ENCODE data around the gene UBE2V1.
"Not testable (repeated sequence)": the region's sequence is repeated elsewhere in the genome, so short reads cannot be mapped to it uniquely, and the experiment has no call there.

Gene UBE2V1

GRCh38 chr20:50141811-50142561 is 29.0 kb upstream of the UBE2V1 start:
- no peak for TF ChIP-seq CTCF (IDR thresholded peaks at IDR 0.05; ENCODE audit: low read length, missing control alignments)
- DNase-seq (ENCODE audit: low read depth) = no peak
- no peak overlapping the region for H3K4me3 ChIP-seq (replicated peaks; ENCODE audit: low read depth, low read length)

GRCh38 chr20:50141018-50141675 is 28.2 kb upstream of the UBE2V1 start:
- DNase-seq (ENCODE audit: low read depth) = no peak
- H3K4me3 ChIP-seq (replicated peaks; ENCODE audit: low read depth, low read length) = no peak overlapping the region
- TF ChIP-seq CTCF (IDR thresholded peaks at IDR 0.05; ENCODE audit: low read length, missing control alignments) = no peak

GRCh38 chr20:50140339-50140859 is 27.4 kb upstream of the UBE2V1 start:
- DNase-seq (ENCODE audit: low read depth) = no peak
- H3K4me3 ChIP-seq (replicated peaks; ENCODE audit: low read depth, low read length) = no peak overlapping the region
- no peak for TF ChIP-seq CTCF (IDR thresholded peaks at IDR 0.05; ENCODE audit: low read length, missing control alignments)

- H3K4me3 ChIP-seq (replicated peaks; ENCODE audit: low read depth, low read length) = no peak overlapping the region
- no peak for TF ChIP-seq CTCF (IDR thresholded peaks at IDR 0.05; ENCODE audit: low read length, missing control alignments)
- no peak for DNase-seq (ENCODE audit: low read depth)
Observed at GRCh38 chr20:50138479-50139393, 25.8 kb upstream of the UBE2V1 start.

GRCh38 chr20:50138120-50138478 is 25.1 kb upstream of the UBE2V1 start:
- no peak overlapping the region for H3K4me3 ChIP-seq (replicated peaks; ENCODE audit: low read depth, low read length)
- no peak for DNase-seq (ENCODE audit: low read depth)
- TF ChIP-seq CTCF (IDR thresholded peaks at IDR 0.05; ENCODE audit: low read length, missing control alignments) = no peak

GRCh38 chr20:50137702-50138101 is 24.8 kb upstream of the UBE2V1 start:
- not testable (repeated sequence) for DNase-seq (ENCODE audit: low read depth)

More at GRCh38 chr20:50137702-50138101, 24.8 kb upstream of the UBE2V1 start:
- not testable (repeated sequence) for H3K4me3 ChIP-seq (replicated peaks; ENCODE audit: low read depth, low read length)

Measured in fibroblast of pulmonary artery (primary cell).